SHP77 (cell line): ENCODE measurements around the gene CDCP1.
"Not testable (repeated sequence)": the region's sequence is repeated elsewhere in the genome, so short reads cannot be mapped to it uniquely, and the experiment has no call there.

Source experiments
- DNase-seq, 2 experiments: peaks; one replicate each; lab custom pipeline; 2025; lab: John Stamatoyannopoulos, UW

CDCP1 gene

GRCh38 chr3:45084361-45084760 lies 61.8 kb downstream of the CDCP1 start:
- no peak for DNase-seq

GRCh38 chr3:45083023-45083422 lies 63.2 kb downstream of the CDCP1 start:
- DNase-seq, result no peak

DNA sequence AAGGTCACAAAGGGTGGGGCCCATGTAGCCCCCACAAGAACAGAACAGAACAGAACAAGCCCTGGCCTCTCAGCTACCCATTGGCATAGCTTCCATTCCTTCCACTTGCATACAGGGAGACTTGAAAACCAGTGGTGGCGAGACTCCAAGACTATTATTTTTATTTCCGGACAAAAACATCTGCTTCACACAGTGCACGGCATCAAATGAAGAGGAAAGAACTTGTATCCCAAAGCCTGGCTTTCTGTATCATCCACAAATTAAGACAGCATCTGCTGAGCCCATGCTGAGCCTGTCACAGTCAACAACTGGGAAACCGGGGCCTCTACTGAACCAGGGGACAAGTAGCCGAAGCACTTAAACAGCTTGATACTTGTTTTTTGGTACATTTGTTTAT lies 64.0 kb downstream of the CDCP1 start:
- no peak for DNase-seq

- DNase-seq, result no peak
Observed at GRCh38 chr3:45081506-45082141, 64.6 kb downstream of the CDCP1 start.

GRCh38 chr3:45080824-45081223 lies 65.4 kb downstream of the CDCP1 start:
- DNase-seq, result no peak

DNA sequence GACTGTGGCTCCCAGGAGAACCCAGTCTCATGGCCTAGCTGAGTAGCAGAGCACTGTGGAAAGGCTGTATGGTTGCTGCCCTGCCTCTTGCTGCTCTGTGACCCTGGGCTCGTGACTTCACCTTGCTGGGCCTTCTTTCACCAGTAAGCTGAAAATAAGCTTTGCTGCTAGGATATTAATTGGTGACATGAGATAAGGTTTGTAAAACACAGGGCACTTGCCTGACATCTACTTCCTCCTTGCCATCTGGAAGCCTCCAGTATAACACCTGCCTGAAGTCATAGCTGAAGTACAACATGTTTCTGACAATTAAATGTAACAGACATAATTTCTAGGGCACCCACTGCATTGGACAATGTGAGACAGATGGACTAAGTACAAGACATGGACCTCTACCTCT lies 66.5 kb downstream of the CDCP1 start:
- no peak for DNase-seq

DNA sequence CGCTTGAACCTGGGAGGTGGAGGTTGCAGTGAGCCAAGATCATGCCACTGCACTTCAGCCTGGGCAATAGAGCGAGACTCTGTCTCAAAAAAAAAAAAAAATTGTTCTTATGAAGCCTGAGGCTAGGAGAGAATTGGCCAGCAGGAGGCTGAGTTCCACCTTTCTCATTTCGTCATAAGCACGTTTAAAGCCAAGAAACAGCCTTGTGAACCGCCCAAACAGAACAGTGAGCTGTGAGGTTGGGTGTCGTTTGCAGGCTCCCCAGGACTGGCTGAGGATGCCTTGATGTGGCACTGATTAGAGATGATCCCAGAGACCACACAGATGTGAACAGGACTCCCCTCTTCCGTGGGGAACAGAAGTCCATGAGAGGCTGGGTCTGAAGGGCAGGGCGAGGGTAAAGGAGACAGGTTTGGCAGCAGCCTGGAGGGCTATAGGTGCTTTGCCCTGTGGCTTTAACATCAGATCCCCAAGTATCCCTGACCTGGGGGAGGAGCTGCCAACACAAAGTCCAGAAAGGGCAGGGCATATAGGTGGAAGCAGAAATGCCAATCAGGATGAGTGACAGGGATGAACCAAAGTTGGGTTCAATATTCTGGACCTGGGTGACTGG lies 67.2 kb downstream of the CDCP1 start:
- no peak for DNase-seq

DNA sequence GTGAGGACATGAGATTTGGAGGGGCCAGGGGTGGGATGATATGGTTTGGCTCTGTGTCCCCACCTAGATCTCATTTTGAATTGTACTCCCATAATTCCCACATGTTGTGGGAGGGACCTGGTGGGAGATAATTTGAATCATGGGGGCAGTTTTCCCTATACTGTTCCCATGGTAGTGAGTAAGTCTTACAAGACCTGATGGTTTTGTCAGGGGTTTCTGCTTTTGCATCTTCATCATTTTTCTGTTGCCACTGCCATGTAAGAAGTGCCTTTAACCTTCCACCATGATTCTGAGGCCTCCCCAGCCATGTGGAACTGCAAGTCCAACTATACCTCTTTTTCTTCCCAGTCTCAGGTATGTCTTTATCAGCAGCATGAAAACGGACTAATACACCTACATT lies 67.9 kb downstream of the CDCP1 start:
- DNase-seq, result not testable (repeated sequence)

DNA sequence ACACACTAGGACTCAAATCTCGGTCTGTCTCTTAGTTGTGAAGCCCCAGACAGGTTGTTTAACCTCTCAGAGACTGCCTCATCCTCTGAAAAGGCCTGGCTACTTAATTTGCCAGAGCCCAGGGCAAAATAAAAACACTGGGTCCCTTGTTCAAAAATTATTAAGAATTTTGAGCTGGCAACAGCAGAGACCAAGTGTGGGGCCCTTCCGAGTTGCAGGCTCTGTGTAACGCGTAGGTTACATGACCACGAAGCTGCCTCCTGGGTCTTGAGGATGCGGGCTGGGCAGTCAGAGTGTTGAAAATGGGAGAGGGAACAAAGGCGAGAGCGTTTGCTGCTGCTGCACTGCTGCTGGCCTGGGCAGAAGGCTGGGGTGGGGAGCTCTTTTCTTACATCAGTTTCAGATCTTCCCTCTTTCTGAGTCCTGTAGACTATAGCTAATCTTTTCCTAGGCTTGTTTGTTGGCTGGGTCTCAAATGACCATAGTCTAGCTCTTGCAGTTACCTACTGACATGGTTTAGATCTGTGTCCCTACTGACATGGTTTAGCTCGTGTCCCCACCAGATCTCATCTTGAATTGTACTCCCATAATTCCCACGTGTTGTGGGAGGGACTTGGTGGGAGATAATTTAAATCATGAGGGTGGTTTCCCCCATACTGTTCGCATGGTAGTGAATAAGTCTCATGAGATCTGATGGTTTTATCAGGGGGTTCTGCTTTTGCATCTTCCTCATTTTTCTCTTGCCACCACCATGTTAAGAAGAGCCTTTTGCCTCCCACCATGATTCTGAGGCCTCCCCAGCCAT lies 70.2 kb downstream of the CDCP1 start:
- DNase-seq, result no peak

DNA sequence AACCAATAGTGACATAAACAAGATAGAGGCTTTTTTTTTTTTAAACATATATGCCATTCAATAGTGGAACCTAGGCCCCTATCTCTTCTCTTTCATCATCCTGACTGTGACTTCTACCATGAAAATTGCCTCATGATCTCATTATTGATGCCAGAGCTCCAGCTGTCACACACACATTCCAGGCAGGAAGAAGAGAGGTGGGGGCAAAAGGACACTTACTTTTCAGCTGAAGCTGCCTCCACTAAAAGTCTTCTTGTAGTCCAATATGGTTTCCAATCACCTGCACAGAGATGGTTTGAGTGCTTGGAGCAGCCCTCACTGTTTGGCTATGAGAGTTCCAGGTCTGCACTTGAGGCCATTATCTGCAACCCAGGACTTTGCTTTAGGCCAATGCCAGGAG lies 75.1 kb downstream of the CDCP1 start:
- DNase-seq, result no peak

- DNase-seq, result no peak
Observed at GRCh38 chr3:45067941-45068340, 78.2 kb downstream of the CDCP1 start.

- no peak for DNase-seq
Observed at GRCh38 chr3:45067486-45067885, 78.7 kb downstream of the CDCP1 start.

- DNase-seq, result no peak
Observed at GRCh38 chr3:45066109-45066801, 79.9 kb downstream of the CDCP1 start.

DNA sequence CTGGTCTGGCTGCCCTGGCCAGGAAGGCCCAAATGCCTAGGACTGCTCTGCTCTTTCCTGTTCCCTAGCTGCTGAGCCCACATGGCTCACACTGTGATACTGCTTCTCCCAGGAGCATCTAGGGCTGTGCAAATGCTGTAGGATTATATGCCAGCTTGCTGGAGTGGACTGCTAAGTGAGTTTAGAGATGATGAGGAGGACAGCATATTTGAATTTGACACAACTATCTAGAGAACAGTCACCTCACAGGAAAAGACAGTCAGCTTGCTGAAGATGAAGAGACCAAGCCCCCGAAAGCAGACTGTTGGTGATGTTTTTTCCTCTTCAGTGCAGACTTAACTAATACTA lies 80.8 kb downstream of the CDCP1 start:
- no peak for DNase-seq

DNA sequence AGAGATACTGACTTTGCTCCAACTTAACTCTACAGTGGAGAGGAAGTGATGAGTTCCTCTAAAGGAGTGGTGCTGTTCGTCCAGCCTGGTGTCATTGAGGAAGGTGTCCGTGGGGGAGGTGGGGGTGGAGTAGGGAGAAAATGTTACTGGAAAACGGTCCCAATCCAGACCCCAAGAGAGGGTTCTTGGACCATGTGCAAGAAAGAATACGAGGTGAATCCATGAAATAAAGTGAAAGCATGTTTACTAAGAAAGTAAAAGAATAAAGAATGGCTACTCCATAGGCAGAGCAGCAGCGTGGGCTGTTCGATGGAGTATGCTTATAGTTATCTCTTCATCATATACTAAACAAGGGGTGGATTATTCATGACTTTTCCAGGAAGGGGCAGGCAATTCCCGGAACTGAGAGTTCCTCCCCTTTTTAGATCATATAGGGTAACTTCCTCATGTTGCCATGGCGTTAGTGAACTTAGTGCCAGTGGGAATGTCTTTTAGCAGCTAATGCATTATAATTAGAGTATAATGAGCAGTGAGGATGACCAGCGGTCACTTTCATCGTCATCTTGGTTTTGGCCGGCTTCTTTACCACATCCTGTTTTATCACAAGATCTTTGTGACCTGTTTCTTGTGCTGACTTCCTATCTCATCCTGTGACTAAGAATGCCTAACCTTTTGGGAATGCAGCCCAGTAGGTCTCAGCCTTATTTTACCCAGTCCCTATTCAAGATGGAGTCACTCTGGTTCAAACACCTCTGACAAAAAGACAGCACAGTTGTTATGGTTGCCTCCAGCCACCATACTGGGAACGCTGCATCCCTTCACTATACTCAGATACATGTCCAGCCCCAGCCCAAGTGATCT lies 81.4 kb downstream of the CDCP1 start:
- DNase-seq, result no peak

DNA sequence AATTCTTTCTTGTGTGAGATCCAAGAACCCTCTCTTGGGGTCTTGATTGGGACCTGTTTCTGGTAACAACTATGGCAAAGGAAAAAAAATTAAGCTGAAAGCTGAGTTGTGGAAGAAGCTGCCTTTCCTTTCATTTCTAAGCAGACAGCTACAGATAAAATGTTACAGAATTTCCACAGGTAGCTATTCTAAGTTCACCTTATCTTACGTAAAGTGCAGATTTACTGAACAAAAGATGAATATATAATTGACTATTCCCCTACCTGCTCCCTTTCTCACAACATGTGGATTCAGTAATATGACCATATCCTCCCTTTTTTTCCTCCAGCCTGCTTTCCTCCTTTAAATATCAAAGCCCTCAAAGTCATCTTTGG lies 83.5 kb downstream of the CDCP1 start:
- no peak for DNase-seq

GRCh38 chr3:45060165-45060892 lies 85.8 kb downstream of the CDCP1 start:
- no peak for DNase-seq

GRCh38 chr3:45059132-45059531 lies 87.0 kb downstream of the CDCP1 start:
- no peak for DNase-seq

DNA sequence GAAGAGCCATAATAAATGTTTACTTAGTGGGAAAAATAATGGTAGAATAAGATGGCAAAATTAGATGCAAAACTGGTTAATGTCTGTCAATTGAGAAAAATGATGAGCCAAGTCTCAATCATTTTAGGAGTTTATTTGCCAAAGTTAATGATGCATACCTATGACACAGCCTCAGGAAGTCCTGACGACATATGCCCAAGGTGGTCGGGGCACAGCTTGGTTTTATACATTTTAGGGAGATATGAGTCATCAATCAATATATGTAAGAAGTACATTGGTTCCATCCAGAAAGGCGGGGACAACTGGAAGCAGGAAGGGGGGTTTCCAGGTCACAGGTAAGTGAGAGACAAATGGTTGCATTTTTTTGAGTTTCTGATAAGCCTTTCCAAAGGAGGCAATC lies 88.6 kb downstream of the CDCP1 start:
- DNase-seq, result no peak

DNA sequence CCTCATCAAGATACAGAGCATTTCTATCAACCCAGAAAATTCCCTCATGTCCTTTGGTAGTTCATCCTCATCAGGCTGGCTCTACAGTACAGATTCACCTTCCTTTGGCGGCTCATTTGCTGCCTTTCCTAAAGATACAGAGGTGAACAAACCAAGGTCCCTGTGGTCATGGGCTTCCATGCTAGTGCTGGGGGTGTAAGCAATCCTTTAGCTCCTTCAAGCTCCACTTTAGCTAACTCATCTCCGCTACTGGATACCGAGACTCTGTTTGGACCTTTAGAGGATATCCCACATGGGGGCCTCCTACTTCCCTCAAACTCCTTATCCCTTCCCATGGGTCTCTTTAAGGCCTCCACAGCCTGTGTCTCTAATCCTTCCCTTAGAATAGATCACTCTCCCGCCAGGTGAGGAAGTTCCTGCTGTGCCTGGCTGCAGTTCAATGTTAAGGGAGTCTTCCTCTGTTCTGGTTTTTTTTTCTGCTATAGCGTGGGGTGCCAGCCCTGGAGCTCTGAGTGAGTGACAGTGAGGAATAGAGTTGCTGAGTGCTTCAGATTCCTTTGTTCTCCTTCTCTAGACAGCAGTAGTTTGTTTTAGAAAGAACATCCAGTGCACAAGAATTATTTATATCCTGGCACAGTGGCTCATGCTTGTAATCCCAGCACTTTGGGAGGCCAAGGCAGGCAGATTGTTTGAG lies 89.4 kb downstream of the CDCP1 start:
- no peak for DNase-seq
